ENCODE results near the gene TMEM192.
"Not testable (repeated sequence)": the region's sequence is repeated elsewhere in the genome, so short reads cannot be mapped to it uniquely, and the experiment has no call there.

TMEM192 gene

DNA sequence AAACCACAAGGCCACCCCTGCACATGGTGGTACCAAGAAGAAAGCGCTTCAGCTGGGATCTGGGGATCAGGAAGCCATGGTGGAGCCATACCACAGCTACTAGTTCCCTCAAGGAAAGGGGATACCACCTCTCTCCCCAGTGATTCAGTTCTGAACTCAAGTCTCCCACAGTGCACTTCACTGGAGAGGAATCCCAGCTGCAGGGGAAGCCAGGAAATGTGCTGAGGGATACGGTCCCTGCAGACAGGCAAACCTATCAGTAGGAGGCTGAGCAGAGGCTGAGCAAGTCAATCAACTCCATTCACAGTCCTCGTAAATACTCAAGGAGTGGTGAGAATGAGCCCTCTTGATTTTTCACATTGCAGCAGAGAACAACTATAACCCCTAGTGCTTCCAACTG lies 11.0 kb downstream of the TMEM192 start:
- no peak for DNase-seq (ENCODE audit: low spot score)
- in situ Hi-C loops (cut with MboI; ENCODE audit: low pct_unique_long_range_greater_than_20kb, low sequenced_read_pairs, unreplicated experiment), result no loop called here

DNA sequence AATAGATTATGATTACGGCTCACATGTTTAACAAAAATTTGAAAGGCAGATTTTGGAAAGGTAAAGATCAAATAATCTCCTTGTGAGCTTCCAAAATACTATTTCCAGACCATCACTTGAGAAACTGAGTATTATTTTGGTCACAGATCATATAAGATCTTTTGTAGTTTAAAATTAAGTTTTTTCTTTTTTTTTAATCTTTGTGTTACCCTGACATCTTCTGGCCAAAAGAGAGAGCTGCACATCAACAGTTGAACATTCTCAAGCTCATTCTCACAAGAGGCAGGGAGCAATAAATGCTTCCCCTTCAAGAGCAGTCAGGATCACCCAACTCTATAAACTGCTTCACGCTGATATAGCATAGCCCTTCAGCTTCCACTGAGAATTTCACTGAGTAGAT lies 15.9 kb downstream of the TMEM192 start:
- in situ Hi-C loops (cut with MboI; ENCODE audit: low pct_unique_long_range_greater_than_20kb, low sequenced_read_pairs, unreplicated experiment), result loop anchor here (10.0 kb wide), 1 partner anchor 322 kb away; no protein-coding TSS in a partner anchor
- TF ChIP-seq, protein P1, sequence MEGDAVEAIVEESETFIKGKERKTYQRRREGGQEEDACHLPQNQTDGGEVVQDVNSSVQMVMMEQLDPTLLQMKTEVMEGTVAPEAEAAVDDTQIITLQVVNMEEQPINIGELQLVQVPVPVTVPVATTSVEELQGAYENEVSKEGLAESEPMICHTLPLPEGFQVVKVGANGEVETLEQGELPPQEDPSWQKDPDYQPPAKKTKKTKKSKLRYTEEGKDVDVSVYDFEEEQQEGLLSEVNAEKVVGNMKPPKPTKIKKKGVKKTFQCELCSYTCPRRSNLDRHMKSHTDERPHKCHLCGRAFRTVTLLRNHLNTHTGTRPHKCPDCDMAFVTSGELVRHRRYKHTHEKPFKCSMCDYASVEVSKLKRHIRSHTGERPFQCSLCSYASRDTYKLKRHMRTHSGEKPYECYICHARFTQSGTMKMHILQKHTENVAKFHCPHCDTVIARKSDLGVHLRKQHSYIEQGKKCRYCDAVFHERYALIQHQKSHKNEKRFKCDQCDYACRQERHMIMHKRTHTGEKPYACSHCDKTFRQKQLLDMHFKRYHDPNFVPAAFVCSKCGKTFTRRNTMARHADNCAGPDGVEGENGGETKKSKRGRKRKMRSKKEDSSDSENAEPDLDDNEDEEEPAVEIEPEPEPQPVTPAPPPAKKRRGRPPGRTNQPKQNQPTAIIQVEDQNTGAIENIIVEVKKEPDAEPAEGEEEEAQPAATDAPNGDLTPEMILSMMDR (IDR thresholded peaks at IDR 0.05; ENCODE audit: extremely low read depth, insufficient read depth, missing control alignments), result peak; percentile 63
- DNase-seq (ENCODE audit: low spot score), result peak; percentile 41

More for the DNA sequence above, 11.0 kb downstream of the TMEM192 start:
- TF ChIP-seq, protein P1 (IDR thresholded peaks at IDR 0.05; ENCODE audit: extremely low read depth, insufficient read depth, missing control alignments), result no peak

DNA sequence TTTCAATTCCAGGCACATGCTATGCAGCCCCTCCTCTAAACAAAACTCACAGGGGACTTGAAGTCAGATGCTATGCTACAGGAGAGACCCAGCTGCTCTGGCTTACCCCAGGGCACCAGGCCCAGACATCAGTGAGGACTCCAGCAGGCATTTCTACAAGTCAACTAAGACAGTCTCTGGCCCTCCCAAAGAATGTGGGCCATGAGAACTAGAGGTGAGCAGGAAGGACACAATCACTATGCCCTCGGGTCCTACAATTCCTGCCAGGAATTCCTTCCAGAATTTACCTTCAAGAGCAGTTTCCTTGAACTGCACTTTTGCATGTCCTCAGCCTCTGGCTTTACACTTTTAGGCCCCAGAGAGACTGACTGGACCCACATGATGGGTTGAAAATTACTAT lies 17.4 kb downstream of the TMEM192 start:
- no peak for DNase-seq (ENCODE audit: low spot score)
- TF ChIP-seq, protein P1 (IDR thresholded peaks at IDR 0.05; ENCODE audit: extremely low read depth, insufficient read depth, missing control alignments), result no peak
- in situ Hi-C loops (cut with MboI; ENCODE audit: low pct_unique_long_range_greater_than_20kb, low sequenced_read_pairs, unreplicated experiment), result loop anchor here (10.0 kb wide), 1 partner anchor 320 kb away; no protein-coding TSS in a partner anchor

DNA sequence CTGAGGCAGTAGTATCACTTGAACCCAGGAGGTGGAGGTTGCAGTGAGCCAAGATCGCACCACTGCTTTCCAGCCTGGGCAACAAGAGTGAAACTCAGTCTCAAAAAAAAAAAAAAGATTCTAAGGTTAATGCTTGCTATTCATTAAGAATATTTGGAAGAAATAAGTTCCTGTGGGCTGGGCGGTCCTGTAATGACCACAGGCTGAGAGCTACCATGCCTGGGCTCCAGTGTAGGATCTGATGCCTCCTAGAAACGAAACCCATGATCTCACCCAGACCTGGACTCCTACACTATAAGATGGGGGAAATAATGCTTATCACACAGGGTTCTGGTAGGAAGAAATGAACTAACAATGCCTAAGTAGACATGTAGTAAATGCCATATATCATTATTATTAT lies 17.8 kb downstream of the TMEM192 start:
- TF ChIP-seq, protein P1 (IDR thresholded peaks at IDR 0.05; ENCODE audit: extremely low read depth, insufficient read depth, missing control alignments), result no peak
- DNase-seq (ENCODE audit: low spot score), result no peak
- in situ Hi-C loops (cut with MboI; ENCODE audit: low pct_unique_long_range_greater_than_20kb, low sequenced_read_pairs, unreplicated experiment), result loop anchor here (10.0 kb wide), 1 partner anchor 320 kb away; no protein-coding TSS in a partner anchor

DNA sequence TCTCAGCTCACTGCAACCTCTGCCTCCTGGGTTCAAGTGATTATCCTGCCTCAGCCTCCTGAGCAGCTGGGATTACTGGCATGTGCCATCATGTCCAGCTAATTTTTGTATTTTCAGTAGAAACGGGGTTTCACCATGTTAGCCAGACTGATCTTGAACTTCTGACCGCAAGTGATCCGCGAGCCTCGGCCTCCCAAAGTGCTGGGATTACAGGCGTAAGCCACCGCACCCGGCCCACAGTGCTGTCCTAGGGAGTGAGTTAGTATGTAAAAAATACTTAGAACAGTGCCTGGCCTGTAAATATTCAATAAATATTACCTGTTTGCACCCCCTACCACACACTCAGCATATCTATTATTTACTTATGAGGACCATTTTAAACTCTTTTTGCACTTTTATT lies 20.5 kb downstream of the TMEM192 start:
- in situ Hi-C loops (cut with MboI; ENCODE audit: low pct_unique_long_range_greater_than_20kb, low sequenced_read_pairs, unreplicated experiment), result loop anchor here (10.0 kb wide), 1 partner anchor 317 kb away; no protein-coding TSS in a partner anchor
- not testable (repeated sequence) for DNase-seq (ENCODE audit: low spot score)

DNA sequence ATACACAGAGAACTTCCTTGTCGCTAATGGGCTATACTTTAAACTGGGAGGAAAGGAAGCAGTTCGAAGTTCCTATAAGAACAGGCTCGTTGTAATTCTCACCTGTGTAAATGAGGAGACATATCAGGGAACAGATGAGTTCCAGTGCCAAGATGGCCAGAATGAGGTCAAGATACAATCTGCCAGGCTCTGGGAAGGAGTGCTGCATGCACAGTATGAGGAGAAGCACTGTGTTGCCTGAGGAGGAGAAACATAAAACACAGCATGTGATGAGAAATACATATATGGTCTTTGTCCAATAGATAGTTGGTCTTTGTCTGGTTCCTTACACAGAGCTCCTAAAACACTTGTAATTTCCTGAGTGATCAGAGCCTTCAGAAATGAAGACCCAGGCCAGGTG lies 24.3 kb downstream of the TMEM192 start:
- in situ Hi-C loops (cut with MboI; ENCODE audit: low pct_unique_long_range_greater_than_20kb, low sequenced_read_pairs, unreplicated experiment), result no loop called here
- DNase-seq (ENCODE audit: low spot score), result no peak
- TF ChIP-seq, protein P1 (IDR thresholded peaks at IDR 0.05; ENCODE audit: extremely low read depth, insufficient read depth, missing control alignments), result no peak

DNA sequence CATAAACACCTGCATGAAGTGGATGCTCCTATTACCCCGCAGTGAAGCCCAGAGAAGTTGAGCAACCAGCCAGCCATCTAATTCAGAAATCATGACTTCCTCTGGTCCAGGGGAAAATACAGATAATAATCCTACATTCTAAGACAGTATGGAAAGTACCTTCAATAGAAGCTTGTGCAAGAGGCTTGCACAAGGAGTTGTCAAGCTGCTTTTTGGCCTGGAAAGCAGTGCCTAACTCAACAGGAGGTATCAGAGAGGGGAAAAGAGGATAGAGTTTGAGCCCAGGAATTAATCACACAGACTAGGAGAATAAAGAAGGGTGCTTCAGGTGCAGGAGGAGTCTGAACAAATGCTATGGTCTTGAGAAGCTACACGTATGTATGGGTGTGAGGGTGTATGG lies 26.7 kb downstream of the TMEM192 start:
- TF ChIP-seq, protein P1 (IDR thresholded peaks at IDR 0.05; ENCODE audit: extremely low read depth, insufficient read depth, missing control alignments), result no peak
- DNase-seq (ENCODE audit: low spot score), result no peak
- in situ Hi-C loops (cut with MboI; ENCODE audit: low pct_unique_long_range_greater_than_20kb, low sequenced_read_pairs, unreplicated experiment), result no loop called here

DNA sequence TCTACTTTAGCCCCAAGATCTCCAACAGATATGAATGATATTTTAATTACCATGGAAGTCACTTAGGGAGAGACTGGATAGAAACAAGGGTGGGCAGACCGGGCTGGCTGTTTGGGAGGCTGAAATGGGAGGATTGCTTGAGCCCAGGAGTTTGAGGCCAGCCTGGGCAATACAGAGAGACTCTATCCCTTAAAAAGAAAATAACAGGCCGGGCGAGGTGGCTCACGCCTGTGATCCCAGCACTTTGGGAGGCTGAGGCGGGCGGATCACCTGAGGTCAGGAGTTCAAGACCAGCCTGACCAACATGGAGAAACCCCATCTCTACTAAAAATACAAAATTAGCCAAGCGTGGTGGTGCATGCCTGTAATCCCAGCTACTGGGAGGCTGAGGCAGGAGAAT lies 27.9 kb downstream of the TMEM192 start:
- DNase-seq (ENCODE audit: low spot score); in situ Hi-C loops (cut with MboI; ENCODE audit: low pct_unique_long_range_greater_than_20kb, low sequenced_read_pairs, unreplicated experiment): not testable (repeated sequence)
